Body of pancreas (tissue), 4 donors: Measurements from ENCODE around the gene UBXN7.

Experiments
- CTCF ChIP-seq, 7 experiments: fragments of 450-650 bp in 4 of 7; fragments of 200-600 bp in 3 of 7; sonication (generic) in 3 of 7; IDR thresholded peaks; one replicate each; pipeline ENCODE4 v1.5.1; 2016 to 2019; ENCODE audit warnings: antibody characterized with exemption in 7 of 7
- POLR2A ChIP-seq, 3 donors: fragments of 450-650 bp; IDR thresholded peaks; one replicate each; pipeline ENCODE4 v1.6.1; 2016; ENCODE audit warnings: antibody characterized with exemption in 3 of 3, mild to moderate bottlenecking in 2 of 3

GRCh38 chr3:196341137-196341536, 91.1 kb downstream of the UBXN7 start:
- TF ChIP-seq CTCF (IDR thresholded peaks at IDR 0.05) (no peak), POLR2A (IDR thresholded peaks at IDR 0.05) (no peak)
